Sigmoid colon (tissue), 7 donors: ENCODE measurements around the gene ULBP2. TPM values are rescaled to one million over a fixed set of nuclear protein-coding genes. Genes with fewer than 3 reads are reported as not detected.
"Not testable (repeated sequence)": the region's sequence is repeated elsewhere in the genome, so short reads cannot be mapped to it uniquely, and the experiment has no call there.

Experiments
- DNase-seq: peaks from one replicate; pipeline ENCODE4 v3.0.0-alpha.2; 2019
- H3K27ac ChIP-seq, 4 donors: fragments of 200-600 bp; sonication (generic); one replicate each; pipeline ENCODE4 v1.5.1; 2016 to 2019; ENCODE audit warnings: mild to moderate bottlenecking in 1 of 4
- H3K27me3 ChIP-seq, 3 donors: fragments of 200-600 bp; sonication (generic); one replicate each; pipeline ENCODE4 v1.5.1; 2019; ENCODE audit warnings: mild to moderate bottlenecking in 1 of 3
- H3K36me3 ChIP-seq, 4 donors: fragments of 200-600 bp; sonication (generic); one replicate each; pipeline ENCODE4 v1.5.1; 2016 to 2019
- H3K4me1 ChIP-seq, 4 donors: fragments of 200-600 bp; sonication (generic); one replicate each; pipeline ENCODE4 v1.5.1; 2017 to 2019
- H3K4me3 ChIP-seq, 4 donors: fragments of 200-600 bp; sonication (generic); one replicate each; pipeline ENCODE4 v1.5.1; 2017 to 2019; ENCODE audit warnings: mild to moderate bottlenecking in 2 of 4, moderate library complexity in 1 of 4
- H3K9me3 ChIP-seq, 4 donors: fragments of 200-600 bp in 3 of 4; sonication (generic) in 3 of 4; one replicate each; pipeline versions ENCODE4 v1.5.1 to v1.6.1; 2013 to 2019
- EP300 ChIP-seq, 4 donors: sonication (generic); formaldehyde crosslinking; IDR thresholded peaks; one replicate each; pipeline ENCODE4 v1.6.1; 2017; ENCODE audit warnings: antibody characterized with exemption in 4 of 4
- POLR2A ChIP-seq, 2 donors: fragments of 450-650 bp; IDR thresholded peaks; one replicate each; pipeline ENCODE4 v1.6.1; 2016; ENCODE audit warnings: antibody characterized with exemption in 2 of 2, mild to moderate bottlenecking in 2 of 2, moderate library complexity in 2 of 2
- POLR2AphosphoS5 ChIP-seq, 4 donors: sonication (generic); formaldehyde crosslinking; IDR thresholded peaks; one replicate each; pipeline ENCODE4 v1.6.1; 2017; ENCODE audit warnings: antibody characterized with exemption in 4 of 4
- WGBS, 2 donors: extraction: QIAGEN DNeasy Blood & Tissue Kit; methylation state at CpG; one replicate each; pipeline ENCODE4 v1.1.7; 2013; 5-methylcytosine and 5-hydroxymethylcytosine counted together
- intact Hi-C: fragments of 100-400 bp; cut with DNase I; formaldehyde crosslinking; loops from one replicate; pipeline ENCODE4 v1.15.1; 2023
- polyA plus RNA-seq, 3 donors: library from polyadenylated mRNA; stranded (reverse); fragments of 200-250 nt; gene quantifications; one replicate each; pipeline ENCODE4 v1.2.3, GENCODE V29; 2013
- total RNA-seq, 4 donors: library from RNA; depleted of rRNA; stranded (reverse); fragments of >200 nt; gene quantifications; one replicate each; pipeline ENCODE4 v1.1.0, GENCODE V29; 2016
- TF ChIP-seq, protein P1 (sequence below), 4 experiments: fragments of 450-650 bp in 3 of 4; fragments of 200-600 bp in 1 of 4; IDR thresholded peaks; one replicate each; pipeline ENCODE4 v1.5.1; 2016 to 2019; ENCODE audit warnings: antibody characterized with exemption in 4 of 4, mild to moderate bottlenecking in 3 of 4, moderate library complexity in 2 of 4
- donor health status: healthy with polysubstance abuse.
- donor health status: Bipolar disorder and iron deficiency.
- donor health status: healthy.

Gene ULBP2
- total and polyA plus RNA-seq, 7 donors, result 0.34 TPM; not detected in 6

DNA sequence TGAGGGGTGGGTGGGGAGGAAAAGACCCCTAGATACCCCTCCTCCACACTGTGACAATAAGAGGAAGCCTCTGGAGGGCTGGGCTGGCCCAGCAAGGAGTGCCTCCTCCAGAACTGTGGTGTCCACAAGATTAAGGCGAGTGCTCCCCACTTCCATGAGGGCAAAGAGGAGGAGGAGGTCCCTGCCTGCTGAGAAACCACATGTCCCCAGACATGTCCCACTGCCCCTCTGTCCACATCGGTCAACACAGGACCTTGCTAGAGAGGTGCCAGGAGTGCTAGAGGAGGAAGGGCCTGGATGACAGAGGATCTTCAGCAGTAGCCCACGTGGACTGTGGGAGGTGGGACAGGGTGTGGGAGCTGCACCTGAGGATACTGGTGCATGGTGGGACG, 22.0 kb upstream of the ULBP2 start:
- H3K27ac ChIP-seq, result no peak overlapping the region
- H3K27me3 ChIP-seq, result peaks cover 0 to 6% (median 0%) of the 10 kb centered on the region in 3 donors
- no peak for TF ChIP-seq POLR2AphosphoS5 (IDR thresholded peaks at IDR 0.05)
- TF ChIP-seq EP300 (IDR thresholded peaks at IDR 0.05), result no peak
- no peak for TF ChIP-seq POLR2A (IDR thresholded peaks at IDR 0.05)
- TF ChIP-seq, protein P1, sequence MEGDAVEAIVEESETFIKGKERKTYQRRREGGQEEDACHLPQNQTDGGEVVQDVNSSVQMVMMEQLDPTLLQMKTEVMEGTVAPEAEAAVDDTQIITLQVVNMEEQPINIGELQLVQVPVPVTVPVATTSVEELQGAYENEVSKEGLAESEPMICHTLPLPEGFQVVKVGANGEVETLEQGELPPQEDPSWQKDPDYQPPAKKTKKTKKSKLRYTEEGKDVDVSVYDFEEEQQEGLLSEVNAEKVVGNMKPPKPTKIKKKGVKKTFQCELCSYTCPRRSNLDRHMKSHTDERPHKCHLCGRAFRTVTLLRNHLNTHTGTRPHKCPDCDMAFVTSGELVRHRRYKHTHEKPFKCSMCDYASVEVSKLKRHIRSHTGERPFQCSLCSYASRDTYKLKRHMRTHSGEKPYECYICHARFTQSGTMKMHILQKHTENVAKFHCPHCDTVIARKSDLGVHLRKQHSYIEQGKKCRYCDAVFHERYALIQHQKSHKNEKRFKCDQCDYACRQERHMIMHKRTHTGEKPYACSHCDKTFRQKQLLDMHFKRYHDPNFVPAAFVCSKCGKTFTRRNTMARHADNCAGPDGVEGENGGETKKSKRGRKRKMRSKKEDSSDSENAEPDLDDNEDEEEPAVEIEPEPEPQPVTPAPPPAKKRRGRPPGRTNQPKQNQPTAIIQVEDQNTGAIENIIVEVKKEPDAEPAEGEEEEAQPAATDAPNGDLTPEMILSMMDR (IDR thresholded peaks at IDR 0.05), result no peak
- peaks cover 0 to 17% (median 15%) of the 10 kb centered on the region in 4 donors for H3K4me1 ChIP-seq
- no peaks in the 10 kb centered on the region for H3K9me3 ChIP-seq
- 88 to 89% methylated on average over 4 of the region's 4 CpGs for WGBS, 2 donors
- no peaks in the 10 kb centered on the region for H3K36me3 ChIP-seq
- intact Hi-C loops, result loop anchor here (10.0 kb wide), 2 partner anchors 205 to 375 kb away; partner anchors contain the start of genes LATS1 and PPIL4
- peak; percentile 35 for DNase-seq
- H3K4me3 ChIP-seq, result no peak overlapping the region

- Histone ChIP-seq H3K27me3 (peaks cover 0 to 6% (median 0%) of the 10 kb centered on the region in 3 donors), H3K27ac (no peak overlapping the region), H3K4me1 (peaks cover 0 to 30% (median 25%) of the 10 kb centered on the region in 4 donors), H3K36me3 (no peaks in the 10 kb centered on the region), H3K4me3 (no peak overlapping the region), H3K9me3 (no peaks in the 10 kb centered on the region)
- DNase-seq, result no peak
- no peak for TF ChIP-seq POLR2A (IDR thresholded peaks at IDR 0.05)
- no peak for TF ChIP-seq EP300 (IDR thresholded peaks at IDR 0.05)
- TF ChIP-seq, protein P1 (IDR thresholded peaks at IDR 0.05), result no peak
- 90 to 91% methylated on average over 6 of the region's 6 CpGs for WGBS, 2 donors
- intact Hi-C loops, result loop anchor here (10.0 kb wide), 2 partner anchors 207 to 377 kb away; partner anchors contain the start of genes LATS1 and PPIL4
Observed at GRCh38 chr6:149921361-149921760, 20.5 kb upstream of the ULBP2 start.

DNA sequence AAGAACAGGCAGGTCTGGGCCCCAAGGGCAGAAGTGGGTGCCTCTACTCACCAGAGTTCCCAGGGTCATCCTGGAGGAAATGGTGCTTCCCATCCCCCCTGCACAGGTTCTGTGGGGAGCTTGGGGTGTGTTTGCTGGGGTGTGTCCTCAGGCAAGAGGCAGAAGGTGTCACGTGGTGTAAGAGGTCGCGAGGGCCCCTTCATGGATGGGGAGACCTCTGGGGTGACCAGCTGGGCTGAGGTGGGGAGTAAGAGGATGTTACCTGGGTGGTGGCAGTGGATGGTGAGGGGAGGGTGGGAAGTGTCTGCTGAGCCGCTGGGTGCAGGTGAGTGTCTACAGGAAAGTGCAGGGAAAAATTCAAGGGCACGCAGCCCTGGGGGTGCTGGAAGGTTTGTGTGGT, 19.7 kb upstream of the ULBP2 start:
- H3K36me3 ChIP-seq, DNase-seq, H3K27me3 ChIP-seq, H3K9me3 ChIP-seq, H3K27ac ChIP-seq: not testable (repeated sequence)
- intact Hi-C loops, result loop anchor here (10.0 kb wide), 2 partner anchors 207 to 377 kb away; partner anchors contain the start of genes LATS1 and PPIL4
- 12 to 29% methylated on average over 5 of the region's 5 CpGs for WGBS, 2 donors
- H3K4me3 ChIP-seq, result peak overlapping the region in 1 of 4 donors; percentile 50
- H3K4me1 ChIP-seq, result peaks cover 0 to 31% (median 25%) of the 10 kb centered on the region in 4 donors

DNA sequence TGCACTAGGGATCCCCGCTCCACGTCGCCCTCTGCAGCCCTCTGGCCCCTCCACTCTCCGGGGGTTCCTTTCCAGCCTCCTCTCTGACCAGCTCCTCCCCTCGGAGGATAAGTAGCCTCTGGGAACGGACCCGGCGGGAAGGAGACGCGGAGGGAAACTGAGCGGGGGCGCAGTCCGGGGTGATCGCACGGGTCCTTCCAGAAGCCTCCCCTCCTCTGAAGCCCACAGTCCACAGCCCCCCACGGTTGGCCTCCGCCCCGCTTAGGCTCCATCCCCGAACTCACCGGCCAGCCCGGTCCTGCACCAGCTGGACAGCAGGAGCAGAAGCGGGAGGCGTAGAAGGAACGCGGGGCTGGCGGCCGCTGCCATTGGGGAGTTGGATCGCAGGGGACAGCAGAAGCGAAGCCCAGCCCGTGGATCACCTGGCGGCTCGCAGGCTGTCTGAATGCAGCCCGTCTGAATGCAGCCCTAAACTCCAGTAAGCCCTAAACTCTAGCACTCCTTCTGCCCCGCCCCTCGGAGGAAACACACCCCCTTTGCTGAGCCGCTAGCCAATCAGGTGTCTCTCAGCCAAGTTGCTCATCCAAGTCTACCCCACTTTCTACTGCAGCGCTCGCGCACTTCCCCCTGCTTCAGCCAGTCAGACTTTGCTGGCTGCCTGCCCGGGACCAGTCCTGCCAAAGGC, 19.0 kb upstream of the ULBP2 start, which contains the start of gene RAET1G:
RAET1G (minus strand) TSS at position 480 of the 685 bp plus-strand sequence; CDS start at position 369, 111 bp downstream.
- DNase-seq, result peak; percentile 96
- peaks cover 0 to 6% (median 0%) of the 10 kb centered on the region in 3 donors for H3K27me3 ChIP-seq
- H3K4me3 ChIP-seq, result peak within 1 kb of the TSS; percentile 8 to 54 (median 47)
- intact Hi-C loops, result loop anchor here (10.0 kb wide), 2 partner anchors 208 to 378 kb away; partner anchors contain the start of genes LATS1 and PPIL4
- H3K27ac ChIP-seq, result peak within 1 kb of the TSS in 1 of 4 donors; percentile 39
- peaks cover 0 to 31% (median 25%) of the 10 kb centered on the region in 4 donors for H3K4me1 ChIP-seq
- 1 to 2% methylated on average over 40 of the region's 40 CpGs for WGBS, 2 donors
- H3K36me3 ChIP-seq, result no peaks in the 10 kb centered on the region
- TF ChIP-seq POLR2AphosphoS5 (IDR thresholded peaks at IDR 0.05) (peak in 2 of 4 donors; percentile 12 to 40), POLR2A (IDR thresholded peaks at IDR 0.05) (no peak), EP300 (IDR thresholded peaks at IDR 0.05) (peak in 1 of 4 donors; percentile 15)
- H3K9me3 ChIP-seq, result no peaks in the 10 kb centered on the region

DNA sequence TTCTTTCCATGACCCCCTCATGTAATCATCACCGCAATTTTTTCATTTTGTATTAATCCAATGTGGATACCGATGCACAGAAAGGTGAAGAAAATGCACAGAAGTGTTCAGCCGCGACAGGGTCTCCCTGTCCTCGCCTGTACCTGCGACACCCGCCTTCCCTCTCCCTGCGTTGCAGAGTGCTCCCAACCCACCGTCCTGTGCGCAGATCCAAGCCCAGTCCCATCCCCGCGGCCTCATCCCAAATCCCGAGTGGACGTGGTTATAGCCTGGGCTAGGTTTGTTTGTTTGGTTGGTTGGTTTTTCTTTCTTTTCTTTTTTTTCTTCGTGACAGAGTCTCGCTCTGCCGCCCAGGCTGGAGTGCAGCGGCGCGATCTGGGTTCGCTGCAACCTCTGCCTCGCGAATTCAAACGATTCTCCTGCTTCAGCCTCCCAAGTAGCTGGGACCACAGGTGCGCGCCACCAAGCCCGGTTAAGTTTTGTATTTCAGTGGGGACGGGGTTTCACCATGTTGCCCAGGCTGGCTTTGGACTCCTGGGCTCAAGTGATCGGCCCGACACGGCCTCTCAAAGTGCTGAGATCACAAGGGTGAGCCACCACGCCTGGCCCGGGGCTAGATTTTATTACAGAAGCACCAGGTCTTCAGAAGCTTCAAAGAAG, 18.4 kb upstream of the ULBP2 start:
- intact Hi-C loops, result loop anchor here (10.0 kb wide), 2 partner anchors 209 to 379 kb away; partner anchors contain the start of genes LATS1 and PPIL4
- Histone ChIP-seq H3K36me3 (no peaks in the 10 kb centered on the region), H3K9me3 (no peaks in the 10 kb centered on the region), H3K27ac (peak overlapping the region in 1 of 4 donors; percentile 39), H3K4me1 (peaks cover 0 to 31% (median 25%) of the 10 kb centered on the region in 4 donors), H3K27me3 (peaks cover 0 to 6% (median 0%) of the 10 kb centered on the region in 3 donors), H3K4me3 (peak overlapping the region; percentile 8 to 54 (median 47))
- TF ChIP-seq EP300 (IDR thresholded peaks at IDR 0.05), result no peak
- TF ChIP-seq POLR2AphosphoS5 (IDR thresholded peaks at IDR 0.05), result no peak
- TF ChIP-seq, protein P1 (IDR thresholded peaks at IDR 0.05), result no peak
- no peak for TF ChIP-seq POLR2A (IDR thresholded peaks at IDR 0.05)
- WGBS, 2 donors, result 20% methylated on average over 33 of the region's 33 CpGs
- no peak for DNase-seq
